KMS-11 (cell line): ENCODE data around the gene SPTAN1.

Source experiments
- H2AFZ ChIP-seq: fragments of 200-600 bp; sonication (generic); 2 replicates; pipeline ENCODE4 v1.6.1; 2016; ENCODE audit warnings: antibody characterized with exemption, mixed run types, low read depth
- H3K27ac ChIP-seq: fragments of 200-600 bp; sonication (generic); 2 replicates; pipeline ENCODE4 v1.6.1; 2016; ENCODE audit warnings: mild to moderate bottlenecking, mixed run types
- H3K27me3 ChIP-seq: fragments of 200-600 bp; sonication (generic); 2 replicates; pipeline ENCODE4 v1.6.1; 2017; ENCODE audit warnings: mild to moderate bottlenecking, low read depth, mixed run types, moderate library complexity; ENCODE audit not compliant: insufficient read depth
- H3K36me3 ChIP-seq: fragments of 200-600 bp; sonication (generic); 2 replicates; pipeline ENCODE4 v1.6.1; 2017; ENCODE audit warnings: mild to moderate bottlenecking, mixed run types; ENCODE audit not compliant: insufficient read depth
- H3K4me1 ChIP-seq: fragments of 200-600 bp; sonication (generic); 2 replicates; pipeline ENCODE4 v1.6.1; 2016; ENCODE audit warnings: mild to moderate bottlenecking, low read depth, mixed run types; ENCODE audit not compliant: poor library complexity, severe bottlenecking
- H3K4me2 ChIP-seq: fragments of 200-600 bp; sonication (generic); 2 replicates; pipeline ENCODE4 v1.7.0; 2016; ENCODE audit warnings: mild to moderate bottlenecking, mixed run types
- H3K4me3 ChIP-seq: fragments of 200-600 bp; sonication (generic); IDR thresholded peaks from 2 replicates; pipeline ENCODE4 v1.6.1; 2017; ENCODE audit warnings: low read depth, low read length, mixed read lengths; ENCODE audit not compliant: insufficient read depth
- H3K79me2 ChIP-seq: fragments of 200-600 bp; sonication (generic); 2 replicates; pipeline ENCODE4 v1.6.1; 2016; ENCODE audit warnings: low read depth, mixed run types; ENCODE audit not compliant: insufficient read depth
- H3K9ac ChIP-seq: fragments of 200-600 bp; sonication (generic); 2 replicates; pipeline ENCODE4 v1.6.1; 2016; ENCODE audit warnings: mild to moderate bottlenecking, mixed run types
- H4K20me1 ChIP-seq: fragments of 200-600 bp; sonication (generic); 2 replicates; pipeline ENCODE4 v1.6.1; 2016; ENCODE audit warnings: mild to moderate bottlenecking, mixed run types; ENCODE audit not compliant: insufficient read depth
- TF ChIP-seq, protein P1 (sequence below): fragments of 200-600 bp; sonication (generic); conservative IDR thresholded peaks from 2 replicates; pipeline ENCODE4 v1.6.1; 2017; ENCODE audit warnings: low read depth, mild to moderate bottlenecking, antibody characterized with exemption, low read length, moderate library complexity, mixed read lengths

Gene SPTAN1

DNA sequence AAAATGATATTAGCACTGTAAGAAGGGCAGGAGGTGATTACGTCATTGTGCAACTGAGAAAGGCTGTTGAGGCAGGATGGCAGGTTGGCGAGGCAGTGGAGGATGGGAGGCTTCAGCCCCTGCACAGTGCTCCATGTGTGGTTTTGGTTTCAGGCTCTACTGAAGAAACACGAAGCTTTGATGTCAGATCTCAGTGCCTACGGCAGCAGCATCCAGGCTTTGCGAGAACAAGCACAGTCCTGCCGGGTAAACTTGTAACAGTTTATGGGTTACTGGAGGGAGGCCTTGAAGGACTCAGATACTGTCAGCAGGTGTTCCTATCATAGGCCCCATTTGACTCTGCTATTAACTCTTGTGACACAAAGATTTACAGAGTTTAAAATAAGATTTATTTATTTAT lies 35.1 kb downstream of the SPTAN1 start:
- Histone ChIP-seq H4K20me1 (no peaks in the 10 kb centered on the region), H3K27me3 (no peaks in the 10 kb centered on the region), H3K9ac (peak overlapping the region; percentile 33; the same call in 1 of the 2 replicates), H3K4me3 (no peak overlapping the region), H3K27ac (peak overlapping the region; percentile 81), H3K4me1 (peaks cover 45% of the 10 kb centered on the region), H3K79me2 (no peaks in the 10 kb centered on the region), H3K4me2 (peak overlapping the region; percentile 76), H2AFZ (no peak overlapping the region), H3K36me3 (peaks cover under 1% of the 10 kb centered on the region; the same call in 1 of the 2 replicates)
- TF ChIP-seq, protein P1, sequence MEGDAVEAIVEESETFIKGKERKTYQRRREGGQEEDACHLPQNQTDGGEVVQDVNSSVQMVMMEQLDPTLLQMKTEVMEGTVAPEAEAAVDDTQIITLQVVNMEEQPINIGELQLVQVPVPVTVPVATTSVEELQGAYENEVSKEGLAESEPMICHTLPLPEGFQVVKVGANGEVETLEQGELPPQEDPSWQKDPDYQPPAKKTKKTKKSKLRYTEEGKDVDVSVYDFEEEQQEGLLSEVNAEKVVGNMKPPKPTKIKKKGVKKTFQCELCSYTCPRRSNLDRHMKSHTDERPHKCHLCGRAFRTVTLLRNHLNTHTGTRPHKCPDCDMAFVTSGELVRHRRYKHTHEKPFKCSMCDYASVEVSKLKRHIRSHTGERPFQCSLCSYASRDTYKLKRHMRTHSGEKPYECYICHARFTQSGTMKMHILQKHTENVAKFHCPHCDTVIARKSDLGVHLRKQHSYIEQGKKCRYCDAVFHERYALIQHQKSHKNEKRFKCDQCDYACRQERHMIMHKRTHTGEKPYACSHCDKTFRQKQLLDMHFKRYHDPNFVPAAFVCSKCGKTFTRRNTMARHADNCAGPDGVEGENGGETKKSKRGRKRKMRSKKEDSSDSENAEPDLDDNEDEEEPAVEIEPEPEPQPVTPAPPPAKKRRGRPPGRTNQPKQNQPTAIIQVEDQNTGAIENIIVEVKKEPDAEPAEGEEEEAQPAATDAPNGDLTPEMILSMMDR: no peak

DNA sequence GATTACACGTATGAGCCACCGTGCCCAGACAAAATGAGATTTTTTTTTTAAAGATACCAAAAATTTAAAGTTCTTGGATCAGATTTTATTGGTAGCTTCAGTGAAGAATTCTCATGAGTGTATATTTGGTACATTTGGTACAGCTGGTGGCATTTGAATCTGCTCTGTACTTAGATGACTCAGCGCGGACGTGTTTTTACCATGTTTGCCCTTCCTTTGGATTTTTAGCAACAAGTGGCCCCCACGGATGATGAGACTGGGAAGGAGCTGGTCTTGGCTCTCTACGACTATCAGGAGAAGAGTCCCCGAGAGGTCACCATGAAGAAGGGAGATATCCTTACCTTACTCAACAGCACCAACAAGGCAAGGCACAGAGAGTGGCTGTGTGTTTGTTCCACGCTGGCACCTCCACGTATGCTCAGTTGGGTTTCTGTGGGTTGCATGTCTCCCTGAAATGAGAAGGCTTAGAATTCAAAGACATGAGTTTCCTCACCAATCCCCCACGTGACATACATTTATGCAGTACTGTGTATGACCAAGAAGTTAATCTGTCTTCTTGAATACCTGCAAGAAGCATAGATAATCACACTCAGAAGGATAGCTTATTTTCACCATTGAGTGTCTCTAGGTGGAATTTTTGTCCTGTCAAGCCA lies 36.3 kb downstream of the SPTAN1 start:
- peaks cover 45% of the 10 kb centered on the region for H3K4me1 ChIP-seq
- TF ChIP-seq, protein P1: no peak
- no peak overlapping the region for H2AFZ ChIP-seq
- H3K4me3 ChIP-seq: no peak overlapping the region
- H3K27ac ChIP-seq: peak overlapping the region; percentile 81
- peaks cover 10% of the 10 kb centered on the region; the same call in 1 of the 2 replicates for H3K36me3 ChIP-seq
- H3K79me2 ChIP-seq: no peaks in the 10 kb centered on the region
- peak overlapping the region; percentile 76 for H3K4me2 ChIP-seq
- H3K27me3 ChIP-seq: no peaks in the 10 kb centered on the region
- no peak overlapping the region for H3K9ac ChIP-seq
- H4K20me1 ChIP-seq: no peaks in the 10 kb centered on the region

DNA sequence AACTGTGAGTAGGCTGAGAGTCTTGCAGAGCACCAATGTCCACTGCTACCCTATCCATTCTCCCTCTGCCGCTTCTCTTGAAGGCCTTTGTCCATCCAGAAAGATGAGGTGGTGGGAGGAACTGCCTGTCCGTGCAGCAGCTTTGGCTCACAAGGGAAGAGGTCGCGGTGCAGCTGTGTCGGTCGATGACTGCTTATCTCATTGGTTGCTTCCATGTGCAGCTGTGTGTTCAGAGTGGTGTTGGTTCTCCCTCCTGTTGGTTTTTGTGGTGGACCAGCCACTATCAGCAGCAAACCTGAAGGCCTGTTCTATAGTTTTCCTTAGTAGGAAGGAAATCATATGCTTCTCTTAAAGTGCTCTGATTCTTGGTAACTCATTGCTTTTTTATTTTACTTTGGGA lies 40.7 kb downstream of the SPTAN1 start:
- H3K4me2 ChIP-seq: no peak overlapping the region
- H3K27ac ChIP-seq: no peak overlapping the region; the same call in 1 of the 2 replicates
- no peak overlapping the region for H3K9ac ChIP-seq
- no peaks in the 10 kb centered on the region for H3K79me2 ChIP-seq
- H3K36me3 ChIP-seq: peaks cover 10% of the 10 kb centered on the region; the same call in 1 of the 2 replicates
- H2AFZ ChIP-seq: no peak overlapping the region
- H3K27me3 ChIP-seq: no peaks in the 10 kb centered on the region
- no peaks in the 10 kb centered on the region for H4K20me1 ChIP-seq
- H3K4me3 ChIP-seq: no peak overlapping the region
- peaks cover 10% of the 10 kb centered on the region for H3K4me1 ChIP-seq
- TF ChIP-seq, protein P1: no peak

DNA sequence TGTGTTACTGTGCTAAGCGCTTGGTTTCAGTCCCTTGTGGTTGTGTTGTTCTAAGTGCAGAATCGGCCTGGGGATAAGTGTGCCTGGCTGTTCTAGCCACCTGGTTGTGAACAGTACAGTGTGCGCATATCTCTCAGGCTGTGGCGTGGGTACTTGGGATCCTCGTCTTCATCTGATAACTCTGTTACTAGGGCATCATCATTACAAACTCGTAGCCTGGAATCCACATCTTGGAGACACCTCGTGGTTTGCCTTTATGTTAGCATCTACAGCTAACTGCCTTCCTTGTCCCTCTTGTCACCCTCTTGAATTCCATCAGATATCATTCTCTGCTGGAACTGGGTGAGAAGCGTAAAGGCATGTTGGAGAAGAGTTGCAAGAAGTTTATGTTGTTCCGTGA lies 41.5 kb downstream of the SPTAN1 start:
- Histone ChIP-seq H3K4me1 (peaks cover 2% of the 10 kb centered on the region), H2AFZ (no peak overlapping the region), H4K20me1 (no peaks in the 10 kb centered on the region), H3K79me2 (no peaks in the 10 kb centered on the region), H3K27me3 (no peaks in the 10 kb centered on the region), H3K4me3 (no peak overlapping the region), H3K27ac (no peak overlapping the region), H3K36me3 (peaks cover 10% of the 10 kb centered on the region; the same call in 1 of the 2 replicates), H3K9ac (no peak overlapping the region), H3K4me2 (no peak overlapping the region)
- TF ChIP-seq, protein P1: no peak
